Nephron progenitor cell (in vitro differentiated cells): Measurements from ENCODE around the gene DPYSL3.

Experiments
- DNase-seq: peaks from one replicate; pipeline ENCODE4 v3.0.0; 2021
- H3K27ac Mint-ChIP-seq: 2 replicates; pipeline ENCODE4 v1.8.0; 2021; ENCODE audit warnings: mild to moderate bottlenecking, moderate library complexity, mixed read lengths
- H3K27me3 Mint-ChIP-seq: 2 replicates; pipeline ENCODE4 v1.8.0; 2021; ENCODE audit warnings: mild to moderate bottlenecking, low read depth, mixed read lengths; ENCODE audit not compliant: poor library complexity
- H3K36me3 Mint-ChIP-seq: 2 replicates; pipeline ENCODE4 v1.8.0; 2021; ENCODE audit warnings: low read depth, mixed read lengths
- H3K4me1 Mint-ChIP-seq: 2 replicates; pipeline ENCODE4 v1.8.0; 2021; ENCODE audit warnings: mixed read lengths
- H3K4me3 Mint-ChIP-seq: 2 replicates; pipeline ENCODE4 v1.8.0; 2021; ENCODE audit warnings: mild to moderate bottlenecking, moderate library complexity, mixed read lengths
- H3K9me3 Mint-ChIP-seq: 2 replicates; pipeline ENCODE4 v1.8.0; 2021; ENCODE audit warnings: mild to moderate bottlenecking, moderate library complexity, mixed read lengths
- TF ChIP-seq, protein P1 (sequence below): fragments of 200-600 bp; sonication (generic); IDR thresholded peaks from 2 replicates; pipeline ENCODE4 v1.5.0; 2021; ENCODE audit warnings: antibody characterized with exemption

DPYSL3 gene

DNA sequence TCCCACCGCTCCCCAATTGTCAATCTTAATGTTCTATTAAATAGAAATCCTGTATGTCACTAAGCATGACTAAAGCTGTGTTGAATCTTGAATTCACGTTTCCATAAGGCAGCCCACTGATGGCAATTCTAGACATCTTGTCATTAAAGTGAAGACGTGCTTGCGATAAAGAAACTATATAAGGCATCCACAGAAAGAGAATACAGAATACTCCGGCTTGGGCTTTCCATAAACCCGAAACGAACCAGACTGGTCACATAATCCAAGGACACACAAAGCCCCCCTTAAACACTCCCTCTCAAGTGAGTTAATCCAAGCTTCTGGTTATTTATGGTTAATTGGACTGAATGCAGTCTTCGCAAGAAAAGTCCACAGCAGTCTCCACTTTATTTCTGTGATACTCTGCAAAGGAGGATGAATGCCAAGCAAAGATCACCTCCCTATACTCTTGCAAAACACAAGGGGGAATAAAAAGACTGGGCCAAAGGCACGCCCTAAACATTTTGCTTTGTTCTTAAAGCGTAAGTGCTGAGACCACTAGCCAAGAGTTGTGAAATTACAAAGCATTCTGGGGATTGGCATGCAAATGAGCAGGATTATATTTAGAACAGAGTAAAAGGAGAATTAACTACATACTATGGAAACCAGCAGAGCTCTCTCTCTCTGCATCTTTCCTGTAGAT, 54.7 kb downstream of the DPYSL3 start:
- Mint-ChIP-seq H3K4me3 (peak overlapping the region; percentile 97), H3K27ac (no peak overlapping the region), H3K36me3 (peaks cover 12% of the 10 kb centered on the region), H3K9me3 (peaks cover under 1% of the 10 kb centered on the region), H3K27me3 (peaks cover 12% of the 10 kb centered on the region), H3K4me1 (peaks cover 51% of the 10 kb centered on the region)
- DNase-seq, result no peak
- TF ChIP-seq, protein P1, sequence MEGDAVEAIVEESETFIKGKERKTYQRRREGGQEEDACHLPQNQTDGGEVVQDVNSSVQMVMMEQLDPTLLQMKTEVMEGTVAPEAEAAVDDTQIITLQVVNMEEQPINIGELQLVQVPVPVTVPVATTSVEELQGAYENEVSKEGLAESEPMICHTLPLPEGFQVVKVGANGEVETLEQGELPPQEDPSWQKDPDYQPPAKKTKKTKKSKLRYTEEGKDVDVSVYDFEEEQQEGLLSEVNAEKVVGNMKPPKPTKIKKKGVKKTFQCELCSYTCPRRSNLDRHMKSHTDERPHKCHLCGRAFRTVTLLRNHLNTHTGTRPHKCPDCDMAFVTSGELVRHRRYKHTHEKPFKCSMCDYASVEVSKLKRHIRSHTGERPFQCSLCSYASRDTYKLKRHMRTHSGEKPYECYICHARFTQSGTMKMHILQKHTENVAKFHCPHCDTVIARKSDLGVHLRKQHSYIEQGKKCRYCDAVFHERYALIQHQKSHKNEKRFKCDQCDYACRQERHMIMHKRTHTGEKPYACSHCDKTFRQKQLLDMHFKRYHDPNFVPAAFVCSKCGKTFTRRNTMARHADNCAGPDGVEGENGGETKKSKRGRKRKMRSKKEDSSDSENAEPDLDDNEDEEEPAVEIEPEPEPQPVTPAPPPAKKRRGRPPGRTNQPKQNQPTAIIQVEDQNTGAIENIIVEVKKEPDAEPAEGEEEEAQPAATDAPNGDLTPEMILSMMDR, result no peak

GRCh38 chr5:147453875-147454814, 55.7 kb downstream of the DPYSL3 start:
- peaks cover 11% of the 10 kb centered on the region for H3K36me3 Mint-ChIP-seq
- peak overlapping the region; percentile 97 for H3K4me3 Mint-ChIP-seq
- DNase-seq, result peak; percentile 94
- peak overlapping the region; percentile 88 for H3K27ac Mint-ChIP-seq
- TF ChIP-seq, protein P1, result peak; percentile 91
- peaks cover 12% of the 10 kb centered on the region for H3K27me3 Mint-ChIP-seq
- H3K9me3 Mint-ChIP-seq, result no peaks in the 10 kb centered on the region
- peaks cover 55% of the 10 kb centered on the region for H3K4me1 Mint-ChIP-seq

DNA sequence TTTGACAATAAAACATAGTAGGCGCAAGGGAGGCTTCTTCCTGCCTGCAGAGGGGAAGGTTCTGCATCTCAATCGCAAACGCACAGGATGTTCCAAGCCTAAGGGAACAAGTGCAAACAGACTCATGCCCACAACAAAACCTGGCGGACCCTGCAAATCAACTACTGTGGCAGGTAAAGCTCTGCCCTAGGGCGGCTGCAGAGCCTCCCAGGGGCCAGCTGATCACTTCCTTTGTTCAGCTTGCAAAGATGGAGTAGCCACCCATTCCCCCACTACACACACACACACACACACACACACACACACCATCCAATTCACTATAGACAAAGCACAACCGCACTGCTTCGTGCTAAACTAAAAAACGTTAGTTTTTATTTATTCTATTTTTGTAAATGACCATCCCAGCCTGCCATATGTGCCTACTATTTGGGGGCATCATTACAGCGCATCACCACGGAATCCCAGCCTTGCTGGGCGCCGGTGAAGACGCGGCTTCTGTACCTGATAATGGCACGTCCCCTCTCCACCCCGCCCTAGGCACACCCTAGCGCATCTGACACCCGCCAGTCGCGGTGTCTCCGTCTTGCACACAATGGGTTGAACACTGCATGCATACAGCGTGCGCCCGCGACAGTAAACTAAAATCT, 57.6 kb downstream of the DPYSL3 start:
- Mint-ChIP-seq H3K27me3 (peaks cover 12% of the 10 kb centered on the region), H3K36me3 (peaks cover 1% of the 10 kb centered on the region), H3K27ac (peak overlapping the region; percentile 26), H3K4me3 (peak overlapping the region; percentile 97), H3K4me1 (peaks cover 60% of the 10 kb centered on the region), H3K9me3 (no peaks in the 10 kb centered on the region)
- DNase-seq, result peak; percentile 8
- TF ChIP-seq, protein P1, result no peak

DNA sequence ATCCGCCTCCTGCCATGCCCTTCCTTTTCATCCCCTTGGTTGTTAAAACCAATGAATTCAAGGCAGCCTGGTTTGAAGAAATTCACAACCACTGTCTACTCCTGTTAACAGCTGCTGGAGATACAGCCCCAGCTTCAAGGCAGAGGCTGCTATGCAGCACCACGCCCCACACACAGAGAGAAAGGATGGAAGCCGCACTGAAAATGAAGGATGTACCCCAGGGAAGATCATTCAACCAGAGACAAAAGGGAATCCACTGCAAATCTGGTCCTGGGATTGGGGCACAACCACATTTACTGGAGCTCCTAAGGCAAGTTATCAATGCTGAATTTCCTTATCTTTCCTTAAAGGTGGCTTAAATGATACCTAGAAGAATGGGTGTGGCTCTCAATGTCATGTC, 58.7 kb downstream of the DPYSL3 start:
- peak overlapping the region; percentile 97 for H3K4me3 Mint-ChIP-seq
- H3K27me3 Mint-ChIP-seq, result peaks cover 12% of the 10 kb centered on the region
- no peaks in the 10 kb centered on the region for H3K9me3 Mint-ChIP-seq
- TF ChIP-seq, protein P1, result no peak
- H3K36me3 Mint-ChIP-seq, result peaks cover 5% of the 10 kb centered on the region
- peaks cover 61% of the 10 kb centered on the region for H3K4me1 Mint-ChIP-seq
- H3K27ac Mint-ChIP-seq, result no peak overlapping the region
- no peak for DNase-seq

DNA sequence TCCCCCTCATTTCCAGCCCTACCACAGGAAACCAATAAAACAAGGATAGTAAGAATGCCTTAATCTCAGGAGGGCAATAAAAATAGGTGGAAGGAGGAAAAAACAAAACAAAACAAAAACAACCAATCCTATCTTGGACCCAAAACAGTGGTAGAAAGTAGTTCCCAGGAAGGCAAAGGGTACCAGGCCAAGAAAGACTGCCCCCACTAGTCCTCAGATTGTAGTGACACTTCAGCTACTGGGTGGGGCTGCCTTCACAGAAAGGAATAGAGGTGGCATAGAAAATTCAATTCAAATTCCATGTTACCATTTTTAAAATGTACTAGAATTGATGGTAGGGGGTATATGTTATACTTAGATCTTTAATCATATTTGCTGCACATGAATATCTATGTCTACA, 59.3 kb downstream of the DPYSL3 start:
- Mint-ChIP-seq H3K4me3 (peak overlapping the region; percentile 13), H3K27ac (no peak overlapping the region), H3K9me3 (no peaks in the 10 kb centered on the region), H3K27me3 (peaks cover 12% of the 10 kb centered on the region), H3K36me3 (peaks cover 5% of the 10 kb centered on the region), H3K4me1 (peaks cover 60% of the 10 kb centered on the region)
- no peak for DNase-seq
- TF ChIP-seq, protein P1, result no peak
